HG03045 (cell line): Measurements from ENCODE around the gene SFXN3.
A peak's percentile ranks its signal among the peaks of the same experiment; 100 is the strongest.

Source experiments
- ATAC-seq: cut with Tn5 transposase; IDR thresholded peaks from one replicate; pipeline ENCODE4 v1.9.1; 2021; ENCODE audit warnings: mild to moderate bottlenecking, moderate library complexity; ENCODE audit not compliant: unreplicated experiment

Gene SFXN3

GRCh38 chr10:101054876-101055275, 23.8 kb downstream of the SFXN3 start:
- no peak for ATAC-seq

GRCh38 chr10:101055411-101055810, 24.4 kb downstream of the SFXN3 start:
- no peak for ATAC-seq

GRCh38 chr10:101056365-101057151, 25.5 kb downstream of the SFXN3 start:
- no peak for ATAC-seq

- peak; percentile 35 for ATAC-seq
These were observed 29.3 kb downstream of the SFXN3 start for GRCh38 chr10:101060036-101060950.

GRCh38 chr10:101060951-101061623, 30.1 kb downstream of the SFXN3 start:
- peak; percentile 63 for ATAC-seq

GRCh38 chr10:101061624-101062231, 30.7 kb downstream of the SFXN3 start, which contains the start of gene KAZALD1:
Gene KAZALD1, plus strand, starts transcription at chr10:101061989. Its CDS starts 604 bp downstream, at chr10:101062593.
- ATAC-seq = no peak

- ATAC-seq = no peak
These were observed 31.4 kb downstream of the SFXN3 start for GRCh38 chr10:101062232-101063049.

GRCh38 chr10:101063050-101063525, 32.1 kb downstream of the SFXN3 start:
- ATAC-seq = no peak

GRCh38 chr10:101063548-101064414, 32.7 kb downstream of the SFXN3 start:
- ATAC-seq = no peak

- ATAC-seq = no peak
These were observed 33.5 kb downstream of the SFXN3 start for GRCh38 chr10:101064415-101065030.

GRCh38 chr10:101065481-101066145, 34.6 kb downstream of the SFXN3 start:
- ATAC-seq = no peak

- no peak for ATAC-seq
These were observed 35.3 kb downstream of the SFXN3 start for GRCh38 chr10:101066146-101066895.

- ATAC-seq = no peak
These were observed 35.9 kb downstream of the SFXN3 start for GRCh38 chr10:101066896-101067355.

GRCh38 chr10:101067356-101068083, 36.5 kb downstream of the SFXN3 start:
- no peak for ATAC-seq

GRCh38 chr10:101069441-101069840, 38.4 kb downstream of the SFXN3 start:
- ATAC-seq = no peak

- no peak for ATAC-seq
These were observed 39.1 kb downstream of the SFXN3 start for GRCh38 chr10:101070098-101070497.
